Measurements from ENCODE around the gene MSTN.
A peak's percentile ranks its signal among the peaks of the same experiment; 100 is the strongest.
"Not testable (repeated sequence)": the region's sequence is repeated elsewhere in the genome, so short reads cannot be mapped to it uniquely, and the experiment has no call there.

Gene MSTN

GRCh38 chr2:190036071-190036470 lies 26.5 kb downstream of the MSTN start:
- DNase-seq (ENCODE audit: low read depth, low spot score), result no peak
- in situ Hi-C loops (cut with HindIII; ENCODE audit: low sequenced_read_pairs), result no loop called here
- TF ChIP-seq, protein P1, sequence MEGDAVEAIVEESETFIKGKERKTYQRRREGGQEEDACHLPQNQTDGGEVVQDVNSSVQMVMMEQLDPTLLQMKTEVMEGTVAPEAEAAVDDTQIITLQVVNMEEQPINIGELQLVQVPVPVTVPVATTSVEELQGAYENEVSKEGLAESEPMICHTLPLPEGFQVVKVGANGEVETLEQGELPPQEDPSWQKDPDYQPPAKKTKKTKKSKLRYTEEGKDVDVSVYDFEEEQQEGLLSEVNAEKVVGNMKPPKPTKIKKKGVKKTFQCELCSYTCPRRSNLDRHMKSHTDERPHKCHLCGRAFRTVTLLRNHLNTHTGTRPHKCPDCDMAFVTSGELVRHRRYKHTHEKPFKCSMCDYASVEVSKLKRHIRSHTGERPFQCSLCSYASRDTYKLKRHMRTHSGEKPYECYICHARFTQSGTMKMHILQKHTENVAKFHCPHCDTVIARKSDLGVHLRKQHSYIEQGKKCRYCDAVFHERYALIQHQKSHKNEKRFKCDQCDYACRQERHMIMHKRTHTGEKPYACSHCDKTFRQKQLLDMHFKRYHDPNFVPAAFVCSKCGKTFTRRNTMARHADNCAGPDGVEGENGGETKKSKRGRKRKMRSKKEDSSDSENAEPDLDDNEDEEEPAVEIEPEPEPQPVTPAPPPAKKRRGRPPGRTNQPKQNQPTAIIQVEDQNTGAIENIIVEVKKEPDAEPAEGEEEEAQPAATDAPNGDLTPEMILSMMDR (IDR thresholded peaks at IDR 0.05; ENCODE audit: low read depth, low read length), result no peak
- H3K4me3 ChIP-seq (ENCODE audit: low read depth, low read length), result no peak overlapping the region

- in situ Hi-C loops (cut with HindIII; ENCODE audit: low sequenced_read_pairs); H3K4me3 ChIP-seq (ENCODE audit: low read depth, low read length); DNase-seq (ENCODE audit: low read depth, low spot score): not testable (repeated sequence)
These were observed 28.1 kb downstream of the MSTN start for GRCh38 chr2:190034417-190034816.

DNA sequence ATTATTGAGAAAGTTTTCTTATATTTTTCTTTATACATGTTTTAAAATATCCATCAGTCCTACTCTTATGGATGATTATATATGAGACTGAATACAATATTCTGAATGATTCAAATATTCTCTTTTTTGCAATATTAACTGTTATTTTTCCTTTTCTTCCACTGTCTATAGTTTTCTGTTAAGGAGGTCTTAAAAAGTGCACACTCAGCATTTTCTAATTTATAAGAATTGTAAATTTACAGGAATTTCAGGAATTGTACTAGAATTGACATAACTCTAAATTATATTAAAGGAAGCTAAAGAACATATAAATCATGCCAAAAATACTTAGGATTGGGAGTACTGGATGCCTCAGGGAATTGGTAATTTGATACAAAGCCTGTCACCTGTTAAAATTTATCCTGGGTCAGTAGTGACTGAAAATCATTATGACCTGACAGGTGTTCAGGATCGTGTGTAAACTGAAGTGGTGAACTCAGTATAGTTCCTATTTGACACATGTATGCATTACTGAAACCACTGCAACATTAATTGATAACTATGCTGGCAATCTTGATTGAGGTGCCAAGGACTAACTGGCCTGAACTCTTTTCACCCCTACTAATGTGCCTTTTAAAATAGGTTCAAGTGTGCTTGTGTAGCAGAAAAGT lies 30.4 kb downstream of the MSTN start:
- H3K4me3 ChIP-seq (ENCODE audit: low read depth, low read length), result no peak overlapping the region
- TF ChIP-seq, protein P1 (IDR thresholded peaks at IDR 0.05; ENCODE audit: low read depth, low read length), result no peak
- DNase-seq (ENCODE audit: low read depth, low spot score), result no peak
- in situ Hi-C loops (cut with HindIII; ENCODE audit: low sequenced_read_pairs), result no loop called here

DNA sequence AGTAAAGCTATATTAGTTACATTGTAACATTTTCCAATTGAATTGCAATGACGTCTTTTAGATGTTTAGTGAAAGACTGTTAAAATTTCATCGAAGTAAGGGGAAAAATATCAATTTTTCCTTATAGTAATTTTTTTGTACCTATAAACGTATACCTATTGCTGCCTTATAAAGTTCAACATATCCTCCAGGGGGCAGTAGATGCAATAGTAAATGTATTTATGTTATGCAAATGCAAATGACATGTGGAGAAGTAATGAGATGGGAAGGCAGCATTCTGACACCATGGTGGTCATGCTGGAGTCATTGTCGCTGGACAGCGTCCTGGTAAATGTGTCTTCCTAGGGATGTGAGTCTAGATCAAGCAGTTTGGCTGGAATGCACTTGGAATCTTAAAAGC lies 38.7 kb downstream of the MSTN start:
- no peak overlapping the region for H3K4me3 ChIP-seq (ENCODE audit: low read depth, low read length)
- TF ChIP-seq, protein P1 (IDR thresholded peaks at IDR 0.05; ENCODE audit: low read depth, low read length), result peak; percentile 54
- DNase-seq (ENCODE audit: low read depth, low spot score), result peak; percentile 48
- in situ Hi-C loops (cut with HindIII; ENCODE audit: low sequenced_read_pairs), result no loop called here

- H3K4me3 ChIP-seq (ENCODE audit: low read depth, low read length), result no peak overlapping the region
- TF ChIP-seq, protein P1 (IDR thresholded peaks at IDR 0.05; ENCODE audit: low read depth, low read length), result no peak
- in situ Hi-C loops (cut with HindIII; ENCODE audit: low sequenced_read_pairs), result no loop called here
- DNase-seq (ENCODE audit: low read depth, low spot score), result no peak
These were observed 41.8 kb downstream of the MSTN start for GRCh38 chr2:190020720-190021119.

GRCh38 chr2:190017837-190018236 lies 44.7 kb downstream of the MSTN start:
- in situ Hi-C loops (cut with HindIII; ENCODE audit: low sequenced_read_pairs), result no loop called here
- TF ChIP-seq, protein P1 (IDR thresholded peaks at IDR 0.05; ENCODE audit: low read depth, low read length), result no peak
- DNase-seq (ENCODE audit: low read depth, low spot score), result no peak
- no peak overlapping the region for H3K4me3 ChIP-seq (ENCODE audit: low read depth, low read length)

GRCh38 chr2:190015969-190016368 lies 46.6 kb downstream of the MSTN start:
- H3K4me3 ChIP-seq (ENCODE audit: low read depth, low read length); in situ Hi-C loops (cut with HindIII; ENCODE audit: low sequenced_read_pairs); DNase-seq (ENCODE audit: low read depth, low spot score): not testable (repeated sequence)
